AG09309 (cell line): ENCODE measurements around the gene ANKRD44.

Experiments used
- DNase-seq: peaks from one replicate; pipeline ENCODE4 v3.0.0-alpha.2; 2010; ENCODE audit warnings: low read depth
- H3K4me3 ChIP-seq: 2 replicates; pipeline ENCODE4 v1.5.1; 2011; ENCODE audit warnings: mild to moderate bottlenecking, low read depth, low read length, moderate library complexity; ENCODE audit not compliant: control insufficient read depth
- TF ChIP-seq, protein P1 (sequence below): IDR thresholded peaks from 2 replicates; pipeline ENCODE4 v1.5.1; 2011; ENCODE audit warnings: mild to moderate bottlenecking, low read depth, low read length, inconsistent platforms; ENCODE audit not compliant: insufficient read depth, control insufficient read depth; ENCODE audit errors: missing control alignments

The ANKRD44 gene

DNA sequence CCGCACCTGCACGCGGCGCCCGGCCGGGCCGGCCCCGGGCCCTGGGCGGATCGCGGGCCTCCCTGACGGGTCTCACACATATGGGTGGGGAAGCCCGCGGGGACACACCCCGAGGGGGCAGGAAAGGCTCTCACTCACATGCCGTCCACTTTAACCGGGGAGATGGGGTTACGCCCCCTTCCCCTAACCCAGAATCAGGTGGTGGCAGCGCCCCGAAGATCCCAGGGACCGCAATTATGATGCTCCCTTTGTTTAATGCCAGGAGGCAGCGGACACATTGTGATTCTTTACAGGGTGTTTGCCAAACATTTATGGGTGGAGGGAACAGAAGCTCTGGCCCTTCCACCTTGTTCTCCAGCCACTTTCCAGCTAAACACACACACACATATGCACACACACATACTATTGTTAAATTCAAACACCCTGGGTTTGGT, 424 bp upstream of the ANKRD44 start:
- TF ChIP-seq, protein P1, sequence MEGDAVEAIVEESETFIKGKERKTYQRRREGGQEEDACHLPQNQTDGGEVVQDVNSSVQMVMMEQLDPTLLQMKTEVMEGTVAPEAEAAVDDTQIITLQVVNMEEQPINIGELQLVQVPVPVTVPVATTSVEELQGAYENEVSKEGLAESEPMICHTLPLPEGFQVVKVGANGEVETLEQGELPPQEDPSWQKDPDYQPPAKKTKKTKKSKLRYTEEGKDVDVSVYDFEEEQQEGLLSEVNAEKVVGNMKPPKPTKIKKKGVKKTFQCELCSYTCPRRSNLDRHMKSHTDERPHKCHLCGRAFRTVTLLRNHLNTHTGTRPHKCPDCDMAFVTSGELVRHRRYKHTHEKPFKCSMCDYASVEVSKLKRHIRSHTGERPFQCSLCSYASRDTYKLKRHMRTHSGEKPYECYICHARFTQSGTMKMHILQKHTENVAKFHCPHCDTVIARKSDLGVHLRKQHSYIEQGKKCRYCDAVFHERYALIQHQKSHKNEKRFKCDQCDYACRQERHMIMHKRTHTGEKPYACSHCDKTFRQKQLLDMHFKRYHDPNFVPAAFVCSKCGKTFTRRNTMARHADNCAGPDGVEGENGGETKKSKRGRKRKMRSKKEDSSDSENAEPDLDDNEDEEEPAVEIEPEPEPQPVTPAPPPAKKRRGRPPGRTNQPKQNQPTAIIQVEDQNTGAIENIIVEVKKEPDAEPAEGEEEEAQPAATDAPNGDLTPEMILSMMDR: no peak
- DNase-seq: no peak
- H3K4me3 ChIP-seq: peak overlapping the region; percentile 59

DNA sequence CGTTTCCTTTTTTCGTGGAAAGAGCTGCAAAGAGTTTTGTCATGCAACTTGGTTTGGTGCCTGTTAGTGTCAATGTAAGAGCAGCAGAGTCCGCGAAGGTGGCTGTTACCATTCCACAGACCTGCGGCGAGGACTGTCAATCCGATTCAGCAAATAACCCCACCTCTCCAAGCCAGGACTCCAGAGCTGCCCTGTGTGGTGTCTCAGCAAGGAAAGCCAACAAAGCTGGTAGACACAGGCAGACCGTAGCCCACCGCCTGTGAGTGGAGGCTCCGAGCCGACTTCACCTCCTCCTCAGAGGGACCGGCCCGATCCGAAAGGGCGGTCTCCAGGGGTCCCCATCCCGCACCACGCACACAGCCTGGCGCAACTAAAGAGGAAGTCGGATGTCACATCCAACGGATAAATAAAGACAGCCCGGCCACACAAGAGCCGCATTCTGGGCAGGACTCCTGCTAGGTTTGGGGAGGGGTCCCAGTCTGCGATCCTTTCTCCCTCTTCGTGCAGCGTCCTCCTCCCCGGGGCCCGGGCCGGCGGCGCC, 819 bp downstream of the ANKRD44 start:
- TF ChIP-seq, protein P1: no peak
- H3K4me3 ChIP-seq: peak overlapping the region; percentile 58
- no peak for DNase-seq

DNA sequence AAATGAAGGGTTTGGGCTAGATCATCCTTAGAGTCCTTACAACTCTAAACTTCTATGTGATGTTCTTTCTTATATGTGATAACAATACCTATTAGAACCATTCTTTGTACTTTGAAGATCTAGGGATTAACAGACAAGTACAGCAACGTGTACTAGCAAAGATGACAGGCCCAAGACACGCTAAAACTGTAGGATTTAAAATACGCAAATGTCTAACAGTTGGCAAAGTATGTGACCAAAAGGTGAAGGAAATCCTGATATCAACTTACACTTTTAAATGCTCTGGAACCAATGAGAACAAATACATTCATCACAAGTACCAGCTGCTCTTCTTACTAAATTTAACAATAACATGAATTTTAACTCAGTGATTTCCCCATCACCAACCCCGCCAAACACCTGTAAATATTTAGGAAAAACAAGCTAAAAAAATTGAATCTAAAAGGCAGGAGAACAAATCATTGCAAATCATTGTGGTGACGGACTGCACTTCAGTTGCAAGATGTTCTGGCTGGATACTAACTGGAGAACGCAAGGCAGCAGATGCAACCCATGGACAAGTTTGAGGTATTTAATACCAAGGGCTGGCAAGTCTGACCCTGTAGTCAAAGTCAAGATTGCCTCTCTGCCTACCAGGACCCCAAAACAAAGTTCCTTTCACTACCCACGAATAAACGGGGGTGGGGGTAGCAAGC, 1.4 kb downstream of the ANKRD44 start:
- H3K4me3 ChIP-seq: peak overlapping the region; percentile 58
- TF ChIP-seq, protein P1: no peak
- DNase-seq: no peak

DNA sequence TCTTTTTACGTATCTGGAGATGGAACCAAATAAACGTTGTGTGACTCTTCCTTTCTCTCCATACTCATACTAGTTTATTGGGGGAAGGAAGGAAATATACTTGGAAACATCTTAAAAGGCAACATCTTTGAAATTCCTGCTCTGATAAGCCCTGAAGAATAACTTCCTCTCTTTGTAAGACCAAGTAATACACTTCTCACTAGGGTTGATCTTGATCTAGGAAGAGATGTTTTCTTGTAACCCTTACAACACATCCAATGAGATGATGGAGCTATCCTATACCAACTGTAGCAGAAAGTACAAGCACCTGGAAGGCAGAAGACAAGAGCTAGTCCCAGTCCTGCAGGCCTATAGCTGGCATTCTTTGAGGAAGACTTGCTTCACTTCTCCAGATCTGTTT, 2.0 kb downstream of the ANKRD44 start:
- DNase-seq: no peak
- no peak overlapping the region for H3K4me3 ChIP-seq
- TF ChIP-seq, protein P1: no peak

DNA sequence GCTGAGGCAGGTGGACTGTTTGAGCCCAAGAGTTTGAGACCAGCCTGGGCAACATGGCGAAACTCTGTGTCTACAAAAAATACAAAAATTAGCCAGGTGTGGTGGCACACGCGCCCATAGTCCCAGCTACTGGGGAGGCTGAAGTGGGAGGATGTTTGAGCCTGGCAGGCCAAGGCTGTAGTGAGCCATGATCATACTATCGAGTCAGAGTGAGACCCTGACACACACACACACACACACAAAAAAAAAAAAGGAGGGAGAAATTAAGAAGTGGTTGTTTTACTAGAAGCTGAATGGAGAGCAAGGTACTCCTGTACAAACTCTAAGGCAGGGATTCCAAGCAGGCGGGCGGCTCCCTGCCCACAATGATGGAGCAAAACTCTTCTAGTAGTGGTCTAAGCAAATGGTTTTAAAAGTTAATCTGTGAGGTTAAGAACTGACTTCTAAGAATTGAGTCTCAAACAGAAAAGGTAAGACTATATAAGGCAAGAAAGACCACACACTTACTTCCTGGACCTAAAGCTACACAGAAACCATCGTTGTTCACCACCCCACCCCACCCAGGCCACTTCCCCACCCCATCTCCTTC, 2.6 kb downstream of the ANKRD44 start:
- no peak overlapping the region for H3K4me3 ChIP-seq
- no peak for DNase-seq
- TF ChIP-seq, protein P1: no peak

DNA sequence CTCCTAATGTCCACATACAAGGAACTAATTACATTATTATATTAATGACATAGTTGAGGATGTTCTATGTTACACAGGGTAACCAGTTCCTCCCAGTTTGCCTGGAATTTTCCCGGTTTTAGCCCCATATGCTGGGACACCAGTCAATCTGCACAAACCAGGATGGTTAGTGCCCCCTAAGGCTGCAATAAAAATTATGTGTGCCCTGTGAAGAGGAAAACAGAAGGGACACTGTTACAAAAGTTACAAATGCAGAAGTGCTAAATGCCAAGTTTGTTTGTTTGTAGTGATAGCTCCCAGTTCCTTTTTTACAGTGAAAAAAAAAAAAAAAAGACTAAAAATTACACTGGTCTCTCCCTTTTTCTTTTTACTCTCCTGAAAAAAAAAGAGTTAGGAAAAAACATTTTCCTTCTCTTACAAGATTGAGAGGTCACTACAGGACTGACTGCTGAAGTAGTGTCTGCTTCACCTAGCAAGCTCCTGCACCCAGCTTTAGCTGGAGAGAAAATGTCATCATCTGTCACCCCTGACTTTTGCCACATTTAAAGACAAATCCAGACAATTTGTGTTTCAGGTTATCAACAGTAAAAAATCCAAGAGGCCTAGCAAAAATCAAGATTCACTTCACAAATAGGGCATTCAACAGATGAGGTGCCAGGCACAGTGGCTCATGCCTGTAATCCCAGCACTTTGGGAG, 3.2 kb downstream of the ANKRD44 start:
- no peak overlapping the region for H3K4me3 ChIP-seq
- TF ChIP-seq, protein P1: no peak
- no peak for DNase-seq
